ENCODE measurements around the gene SEC14L6.

SEC14L6 gene

DNA sequence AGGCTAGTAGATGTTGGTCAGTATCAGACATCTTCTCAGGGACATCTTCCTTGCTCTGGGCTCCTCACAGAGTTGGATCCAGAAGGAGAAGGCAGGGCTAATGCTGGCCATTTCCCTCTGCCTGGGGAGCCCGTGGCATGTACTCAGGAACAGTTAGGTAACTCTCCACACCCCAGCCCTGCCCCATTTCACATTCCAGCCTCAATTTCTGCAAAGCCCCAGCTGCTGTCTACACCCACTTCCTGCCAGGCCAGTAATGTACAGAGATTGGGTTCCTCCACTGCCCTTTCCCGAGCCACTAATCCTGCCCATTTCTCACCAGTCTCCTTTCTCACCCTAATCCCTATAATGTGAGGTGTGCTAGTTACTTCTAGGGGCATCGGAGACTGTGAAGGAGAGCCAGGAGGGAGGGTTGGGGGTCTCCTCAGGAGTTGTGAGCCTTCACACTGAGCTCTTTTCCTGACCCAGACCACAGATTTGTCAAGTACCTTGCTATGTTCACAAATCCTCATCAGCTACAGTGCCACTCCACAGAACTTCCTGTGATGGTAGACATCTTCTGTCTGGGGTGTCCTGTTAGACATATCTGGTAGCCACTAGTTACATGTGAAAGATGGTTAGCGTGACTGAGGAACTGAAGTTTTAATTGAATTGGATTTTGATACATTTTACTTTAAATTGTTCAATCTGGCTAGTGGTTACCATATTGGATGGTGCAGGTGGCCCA, 73.4 kb downstream of the SEC14L6 start:
- FAIRE-seq (no peak), DNase-seq (ENCODE audit: insufficient read length, low spot score) (no peak)
- TF ChIP-seq POU2F2 (IDR thresholded peaks at IDR 0.05; ENCODE audit: low read depth, low read length) (no peak), POLR2AphosphoS5 (IDR thresholded peaks at IDR 0.05; ENCODE audit: low read depth, low read length) (no peak), PAX5 (IDR thresholded peaks at IDR 0.05; ENCODE audit: insufficient read depth, low read length, severe bottlenecking) (no peak), POLR2A (IDR thresholded peaks at IDR 0.05; ENCODE audit: low read depth, low read length) (no peak), TAF1 (IDR thresholded peaks at IDR 0.05; ENCODE audit: low read depth, low read length) (no peak), SPI1 (IDR thresholded peaks at IDR 0.05; ENCODE audit: low read depth, low read length) (no peak)
